ENCODE results near the gene IL1B.

Gene IL1B

DNA sequence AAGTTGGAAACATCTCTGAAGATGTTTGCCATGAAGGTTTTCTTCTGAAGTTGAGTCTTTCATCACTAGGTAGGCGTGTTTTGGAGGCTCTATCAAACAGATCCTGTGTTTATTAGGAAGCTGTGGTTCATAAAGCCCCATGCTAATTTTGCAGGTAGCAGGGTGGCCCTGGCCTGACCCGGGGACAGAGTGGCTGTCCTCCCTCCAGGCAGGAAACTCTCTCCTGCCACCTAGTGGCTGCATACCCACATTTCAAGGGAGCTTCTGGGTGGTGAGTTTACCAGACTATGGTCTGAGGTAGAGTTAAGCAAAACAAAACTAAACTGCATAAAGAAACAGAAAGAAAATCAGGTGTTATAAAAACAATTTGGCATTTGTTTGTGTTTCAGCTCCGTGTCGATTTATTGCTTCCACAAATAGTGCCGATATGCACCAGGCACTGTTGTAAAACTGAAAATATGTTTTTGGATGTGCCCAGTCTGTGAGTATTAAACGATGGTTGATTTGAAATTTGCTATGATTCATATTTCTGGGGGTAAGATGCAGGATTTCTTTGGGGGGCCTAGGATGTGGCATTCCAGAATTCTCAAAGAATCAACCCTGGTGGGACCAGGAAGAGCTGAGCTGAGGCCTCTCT, 48.4 kb upstream of the IL1B start:
- Histone ChIP-seq H3K36me3 (ENCODE audit: insufficient read depth, low read length) (no peaks in the 10 kb centered on the region), H3K9me2 (ENCODE audit: low read depth, low read length) (no peaks in the 10 kb centered on the region), H3F3A (ENCODE audit: insufficient read depth, low read length) (no peaks in the 10 kb centered on the region), H3K4me1 (ENCODE audit: insufficient read depth, low read length, severe bottlenecking) (no peaks in the 10 kb centered on the region), H3K27ac (ENCODE audit: low read depth, low read length, poor library complexity, severe bottlenecking) (no peak overlapping the region), H3K79me2 (ENCODE audit: insufficient read depth, low read length) (no peaks in the 10 kb centered on the region), H3K9me3 (ENCODE audit: low read length) (no peaks in the 10 kb centered on the region), H3K4me3 (ENCODE audit: low read depth, low read length, poor library complexity, severe bottlenecking) (no peak overlapping the region), H3K27me3 (ENCODE audit: insufficient read depth, low read length) (no peaks in the 10 kb centered on the region), H2AFZ (ENCODE audit: low read length) (no peak overlapping the region), H3K9ac (ENCODE audit: low read length) (no peak overlapping the region), H3K4me2 (ENCODE audit: low read length) (no peak overlapping the region), H4K20me1 (ENCODE audit: insufficient read depth, low read length) (no peaks in the 10 kb centered on the region)
- TF ChIP-seq, protein P1, sequence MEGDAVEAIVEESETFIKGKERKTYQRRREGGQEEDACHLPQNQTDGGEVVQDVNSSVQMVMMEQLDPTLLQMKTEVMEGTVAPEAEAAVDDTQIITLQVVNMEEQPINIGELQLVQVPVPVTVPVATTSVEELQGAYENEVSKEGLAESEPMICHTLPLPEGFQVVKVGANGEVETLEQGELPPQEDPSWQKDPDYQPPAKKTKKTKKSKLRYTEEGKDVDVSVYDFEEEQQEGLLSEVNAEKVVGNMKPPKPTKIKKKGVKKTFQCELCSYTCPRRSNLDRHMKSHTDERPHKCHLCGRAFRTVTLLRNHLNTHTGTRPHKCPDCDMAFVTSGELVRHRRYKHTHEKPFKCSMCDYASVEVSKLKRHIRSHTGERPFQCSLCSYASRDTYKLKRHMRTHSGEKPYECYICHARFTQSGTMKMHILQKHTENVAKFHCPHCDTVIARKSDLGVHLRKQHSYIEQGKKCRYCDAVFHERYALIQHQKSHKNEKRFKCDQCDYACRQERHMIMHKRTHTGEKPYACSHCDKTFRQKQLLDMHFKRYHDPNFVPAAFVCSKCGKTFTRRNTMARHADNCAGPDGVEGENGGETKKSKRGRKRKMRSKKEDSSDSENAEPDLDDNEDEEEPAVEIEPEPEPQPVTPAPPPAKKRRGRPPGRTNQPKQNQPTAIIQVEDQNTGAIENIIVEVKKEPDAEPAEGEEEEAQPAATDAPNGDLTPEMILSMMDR (IDR thresholded peaks at IDR 0.05; ENCODE audit: low read length): peak; percentile 78
- no peak for TF ChIP-seq EZH2 (IDR thresholded peaks at IDR 0.05; ENCODE audit: borderline replicate concordance, low read length)

DNA sequence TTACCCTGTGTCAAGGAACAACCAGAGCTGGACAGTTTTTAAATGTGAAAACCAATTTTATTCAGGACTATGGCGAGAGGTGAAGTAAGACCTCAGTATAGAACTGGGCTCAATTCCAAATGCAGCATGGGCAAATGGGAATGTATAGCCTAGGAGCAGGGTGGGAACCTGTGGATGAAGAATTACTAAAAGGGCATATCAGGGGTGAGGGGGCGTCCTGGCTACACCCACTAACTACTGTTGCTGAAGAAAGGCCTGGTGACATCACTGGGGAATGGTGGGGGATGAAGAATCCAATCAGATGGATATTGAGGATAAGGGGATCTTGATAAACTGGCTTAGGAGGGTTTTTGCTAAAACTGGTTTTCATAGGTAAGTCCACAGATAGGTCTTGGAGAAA, 47.1 kb upstream of the IL1B start:
- Histone ChIP-seq H4K20me1 (ENCODE audit: insufficient read depth, low read length) (no peaks in the 10 kb centered on the region), H3K9me2 (ENCODE audit: low read depth, low read length) (no peaks in the 10 kb centered on the region), H3K4me1 (ENCODE audit: insufficient read depth, low read length, severe bottlenecking) (no peaks in the 10 kb centered on the region), H3K27ac (ENCODE audit: low read depth, low read length, poor library complexity, severe bottlenecking) (no peak overlapping the region), H3K79me2 (ENCODE audit: insufficient read depth, low read length) (no peaks in the 10 kb centered on the region), H3F3A (ENCODE audit: insufficient read depth, low read length) (no peaks in the 10 kb centered on the region), H3K4me2 (ENCODE audit: low read length) (no peak overlapping the region), H3K9me3 (ENCODE audit: low read length) (no peaks in the 10 kb centered on the region), H3K36me3 (ENCODE audit: insufficient read depth, low read length) (no peaks in the 10 kb centered on the region), H2AFZ (ENCODE audit: low read length) (no peak overlapping the region), H3K9ac (ENCODE audit: low read length) (no peak overlapping the region), H3K4me3 (ENCODE audit: low read depth, low read length, poor library complexity, severe bottlenecking) (no peak overlapping the region), H3K27me3 (ENCODE audit: insufficient read depth, low read length) (no peaks in the 10 kb centered on the region)
- TF ChIP-seq, protein P1 (IDR thresholded peaks at IDR 0.05; ENCODE audit: low read length): no peak
- TF ChIP-seq EZH2 (IDR thresholded peaks at IDR 0.05; ENCODE audit: borderline replicate concordance, low read length): no peak

DNA sequence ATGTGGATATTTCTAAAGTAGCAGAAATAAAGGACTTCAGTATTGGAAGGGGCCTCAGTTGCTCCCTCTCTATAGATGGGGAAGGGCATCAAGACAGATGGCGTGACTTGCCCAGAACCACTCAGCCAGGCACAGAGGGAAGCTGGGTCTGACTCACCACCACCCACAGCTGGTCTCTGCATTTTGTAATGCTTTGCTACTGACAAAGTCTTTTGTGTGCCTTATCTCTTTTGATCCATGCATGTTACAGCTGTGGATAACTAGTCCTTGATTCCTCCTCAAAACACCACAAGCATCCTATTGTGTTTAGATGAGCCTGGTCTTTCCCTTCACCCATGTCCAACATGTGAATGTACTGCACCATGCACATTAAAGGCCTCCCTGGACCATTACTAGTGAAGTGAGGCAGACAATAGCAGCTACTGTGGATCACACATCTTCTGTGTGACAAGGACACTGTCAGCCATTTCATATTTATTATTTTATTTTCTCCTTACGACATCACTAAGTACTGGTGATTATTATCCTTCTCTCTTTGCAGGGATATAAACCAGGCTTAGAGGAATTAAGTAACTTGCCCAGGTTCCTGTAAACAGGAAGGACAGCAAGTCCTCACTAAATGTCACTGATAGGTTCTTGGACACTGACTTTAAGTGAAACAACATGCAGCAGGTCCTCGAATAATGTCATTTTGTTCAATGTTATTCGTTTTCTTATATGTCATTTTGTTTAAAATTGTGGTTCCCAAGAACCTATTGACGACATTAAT, 44.8 kb upstream of the IL1B start:
- H3K27ac ChIP-seq (ENCODE audit: low read depth, low read length, poor library complexity, severe bottlenecking): no peak overlapping the region
- H3K27me3 ChIP-seq (ENCODE audit: insufficient read depth, low read length): no peaks in the 10 kb centered on the region
- no peaks in the 10 kb centered on the region for H3K9me3 ChIP-seq (ENCODE audit: low read length)
- H2AFZ ChIP-seq (ENCODE audit: low read length): no peak overlapping the region
- H3K9me2 ChIP-seq (ENCODE audit: low read depth, low read length): no peaks in the 10 kb centered on the region
- no peaks in the 10 kb centered on the region for H3K79me2 ChIP-seq (ENCODE audit: insufficient read depth, low read length)
- H3K4me3 ChIP-seq (ENCODE audit: low read depth, low read length, poor library complexity, severe bottlenecking): no peak overlapping the region
- H3K4me1 ChIP-seq (ENCODE audit: insufficient read depth, low read length, severe bottlenecking): no peaks in the 10 kb centered on the region
- H4K20me1 ChIP-seq (ENCODE audit: insufficient read depth, low read length): no peaks in the 10 kb centered on the region
- H3K4me2 ChIP-seq (ENCODE audit: low read length): no peak overlapping the region
- H3K36me3 ChIP-seq (ENCODE audit: insufficient read depth, low read length): no peaks in the 10 kb centered on the region
- no peak overlapping the region for H3K9ac ChIP-seq (ENCODE audit: low read length)
- no peaks in the 10 kb centered on the region for H3F3A ChIP-seq (ENCODE audit: insufficient read depth, low read length)
- no peak for TF ChIP-seq EZH2 (IDR thresholded peaks at IDR 0.05; ENCODE audit: borderline replicate concordance, low read length)
- TF ChIP-seq, protein P1 (IDR thresholded peaks at IDR 0.05; ENCODE audit: low read length): no peak

All from OCI-LY1 (cell line).